Mesendoderm (in vitro differentiated cells): ENCODE results near the gene MGAT5.

Experiments
- DNase-seq: peaks from one replicate; pipeline ENCODE4 v3.0.0; 2013
- H2AK5ac ChIP-seq: 2 replicates; pipeline ENCODE4 v1.6.1; 2013; ENCODE audit warnings: low read length, inconsistent platforms
- H2BK120ac ChIP-seq: 2 replicates; pipeline ENCODE4 v1.6.1; 2013; ENCODE audit warnings: low read depth, mild to moderate bottlenecking, low read length, moderate library complexity, mixed read lengths
- H2BK15ac ChIP-seq: replicated peaks from 2 replicates; pipeline ENCODE4 v1.6.1; 2013; ENCODE audit warnings: low read depth, mild to moderate bottlenecking, moderate library complexity
- H2BK5ac ChIP-seq: 2 replicates; pipeline ENCODE4 v1.6.1; 2013; ENCODE audit warnings: low read length, inconsistent platforms
- H3K18ac ChIP-seq: 2 replicates; pipeline ENCODE4 v1.6.1; 2013; ENCODE audit warnings: mild to moderate bottlenecking, low read length, mixed read lengths
- H3K23ac ChIP-seq: one replicate; pipeline ENCODE4 v1.6.1; 2013; ENCODE audit warnings: low read length
- H3K27ac ChIP-seq: 2 replicates; pipeline ENCODE4 v1.5.1; 2013; ENCODE audit warnings: low read depth, mild to moderate bottlenecking, inconsistent platforms, low read length, moderate library complexity
- H3K27me3 ChIP-seq: 2 replicates; pipeline ENCODE4 v1.6.1; 2013; ENCODE audit warnings: low read length, control low read depth, mild to moderate bottlenecking, inconsistent platforms; ENCODE audit not compliant: insufficient read depth, poor library complexity
- H3K36me3 ChIP-seq: 2 replicates; pipeline ENCODE4 v1.6.1; 2013; ENCODE audit warnings: low read length, inconsistent platforms; ENCODE audit not compliant: control insufficient read depth, insufficient read depth
- H3K4ac ChIP-seq: one replicate; pipeline ENCODE4 v1.6.1; 2013; ENCODE audit warnings: low read depth, mild to moderate bottlenecking, low read length, moderate library complexity
- H3K4me1 ChIP-seq: 2 replicates; pipeline ENCODE4 v1.6.1; 2013; ENCODE audit warnings: low read depth, low read length, inconsistent platforms; ENCODE audit not compliant: control insufficient read depth
- H3K4me2 ChIP-seq: 2 replicates; pipeline ENCODE4 v1.6.1; 2013; ENCODE audit warnings: low read length
- H3K4me3 ChIP-seq: 2 replicates; pipeline ENCODE4 v1.5.1; 2013; ENCODE audit warnings: mild to moderate bottlenecking, low read length
- H3K56ac ChIP-seq: one replicate; pipeline ENCODE4 v1.6.1; 2013; ENCODE audit warnings: low read length
- H3K79me1 ChIP-seq: 2 replicates; pipeline ENCODE4 v1.6.1; 2013; ENCODE audit warnings: low read length, inconsistent platforms
- H3K79me2 ChIP-seq: 2 replicates; pipeline ENCODE4 v1.6.1; 2013; ENCODE audit warnings: mild to moderate bottlenecking, low read length; ENCODE audit not compliant: control insufficient read depth, insufficient read depth
- H3K9ac ChIP-seq: 2 replicates; pipeline ENCODE4 v1.6.1; 2013; ENCODE audit warnings: low read length, inconsistent platforms
- H4K5ac ChIP-seq: one replicate; pipeline ENCODE4 v1.6.1; 2013; ENCODE audit warnings: low read length
- H4K8ac ChIP-seq: one replicate; pipeline ENCODE4 v1.6.1; 2013; ENCODE audit warnings: low read depth, mild to moderate bottlenecking, control low read depth, low read length, moderate library complexity
- WGBS: extraction: QIAGEN DNeasy Blood & Tissue Kit; methylation state at CpG from one replicate; pipeline ENCODE4 v1.1.7; 2013; ENCODE audit warnings: low lambda C conversion rate, missing lambda C conversion rate; ENCODE audit not compliant: insufficient coverage; ENCODE audit errors: extremely low coverage; 5-methylcytosine and 5-hydroxymethylcytosine counted together

MGAT5 gene

GRCh38 chr2:134341476-134341875 lies 87.6 kb downstream of the MGAT5 start:
- WGBS, result 100% methylated on average over 1 of the region's 3 CpGs
- H2BK15ac ChIP-seq, result no peak overlapping the region
- no peak for DNase-seq

GRCh38 chr2:134344954-134345697 lies 91.3 kb downstream of the MGAT5 start:
- H2BK5ac ChIP-seq, result no peak overlapping the region
- H3K4me3 ChIP-seq, result no peak overlapping the region
- no peaks in the 10 kb centered on the region for H3K27me3 ChIP-seq
- H3K18ac ChIP-seq, result no peak overlapping the region
- no peak overlapping the region for H2BK120ac ChIP-seq
- H3K23ac ChIP-seq, result no peak overlapping the region
- H4K8ac ChIP-seq, result no peak overlapping the region
- H3K36me3 ChIP-seq, result no peaks in the 10 kb centered on the region
- H3K79me1 ChIP-seq, result no peaks in the 10 kb centered on the region
- no peak overlapping the region for H3K9ac ChIP-seq
- H3K27ac ChIP-seq, result no peak overlapping the region
- H3K4ac ChIP-seq, result no peak overlapping the region
- H3K4me2 ChIP-seq, result no peak overlapping the region
- H3K56ac ChIP-seq, result no peak overlapping the region
- no peak overlapping the region for H2AK5ac ChIP-seq
- WGBS, result no CpG with 5 or more reads among the region's 9 CpGs
- H2BK15ac ChIP-seq, result no peak overlapping the region
- no peaks in the 10 kb centered on the region for H3K79me2 ChIP-seq
- H3K4me1 ChIP-seq, result peaks cover 2% of the 10 kb centered on the region
- DNase-seq, result no peak
- H4K5ac ChIP-seq, result no peak overlapping the region

More at GRCh38 chr2:134341476-134341875, 87.6 kb downstream of the MGAT5 start:
- Histone ChIP-seq H3K4me1 (no peaks in the 10 kb centered on the region), H3K4me3 (no peak overlapping the region), H3K9ac (no peak overlapping the region), H3K56ac (no peak overlapping the region), H4K8ac (no peak overlapping the region), H4K5ac (no peak overlapping the region), H2AK5ac (no peak overlapping the region), H2BK5ac (no peak overlapping the region), H3K4me2 (no peak overlapping the region), H3K18ac (no peak overlapping the region), H3K79me2 (no peaks in the 10 kb centered on the region), H3K23ac (no peak overlapping the region), H3K4ac (no peak overlapping the region), H2BK120ac (no peak overlapping the region), H3K27ac (no peak overlapping the region), H3K36me3 (no peaks in the 10 kb centered on the region), H3K27me3 (no peaks in the 10 kb centered on the region), H3K79me1 (no peaks in the 10 kb centered on the region)

GRCh38 chr2:134346141-134346540 lies 92.3 kb downstream of the MGAT5 start:
- Histone ChIP-seq H3K18ac (no peak overlapping the region), H3K27ac (no peak overlapping the region), H3K4me1 (peaks cover 2% of the 10 kb centered on the region), H3K23ac (no peak overlapping the region), H3K4me3 (no peak overlapping the region), H3K79me2 (no peaks in the 10 kb centered on the region), H3K27me3 (no peaks in the 10 kb centered on the region), H4K8ac (no peak overlapping the region), H3K56ac (no peak overlapping the region), H2BK15ac (no peak overlapping the region), H3K4ac (no peak overlapping the region), H3K79me1 (no peaks in the 10 kb centered on the region), H3K4me2 (no peak overlapping the region), H4K5ac (no peak overlapping the region), H3K9ac (no peak overlapping the region), H2BK5ac (no peak overlapping the region), H3K36me3 (no peaks in the 10 kb centered on the region), H2AK5ac (no peak overlapping the region), H2BK120ac (no peak overlapping the region)
- no peak for DNase-seq
- WGBS, result 100% methylated on average over 1 of the region's 4 CpGs

- Histone ChIP-seq H3K56ac (no peak overlapping the region), H4K5ac (no peak overlapping the region), H2AK5ac (no peak overlapping the region), H3K9ac (no peak overlapping the region), H3K27ac (no peak overlapping the region), H3K36me3 (no peaks in the 10 kb centered on the region), H3K4me1 (peaks cover 2% of the 10 kb centered on the region), H2BK120ac (no peak overlapping the region), H3K4me2 (no peak overlapping the region), H3K27me3 (no peaks in the 10 kb centered on the region), H3K18ac (no peak overlapping the region), H3K4ac (no peak overlapping the region), H2BK5ac (no peak overlapping the region), H2BK15ac (no peak overlapping the region), H3K79me1 (no peaks in the 10 kb centered on the region), H3K4me3 (no peak overlapping the region), H4K8ac (no peak overlapping the region), H3K23ac (no peak overlapping the region), H3K79me2 (no peaks in the 10 kb centered on the region)
- no CpG with 5 or more reads among the region's 3 CpGs for WGBS
- DNase-seq, result peak; percentile 72
Measured at GRCh38 chr2:134347756-134348155, 93.9 kb downstream of the MGAT5 start.

- Histone ChIP-seq H3K56ac (no peak overlapping the region), H3K27ac (no peak overlapping the region), H3K4ac (no peak overlapping the region), H3K4me3 (no peak overlapping the region), H3K36me3 (no peaks in the 10 kb centered on the region), H4K8ac (no peak overlapping the region), H2AK5ac (no peak overlapping the region), H2BK15ac (no peak overlapping the region), H3K79me2 (no peaks in the 10 kb centered on the region), H2BK5ac (no peak overlapping the region), H3K23ac (no peak overlapping the region), H3K4me2 (no peak overlapping the region), H3K4me1 (peaks cover 2% of the 10 kb centered on the region), H3K18ac (no peak overlapping the region), H3K27me3 (no peaks in the 10 kb centered on the region), H3K79me1 (no peaks in the 10 kb centered on the region), H3K9ac (no peak overlapping the region), H4K5ac (no peak overlapping the region), H2BK120ac (no peak overlapping the region)
- WGBS, result no CpG with 5 or more reads among the region's 4 CpGs
- DNase-seq, result peak; percentile 15
Measured at GRCh38 chr2:134348239-134348638, 94.4 kb downstream of the MGAT5 start.

GRCh38 chr2:134348760-134349159 lies 94.9 kb downstream of the MGAT5 start:
- Histone ChIP-seq H3K79me2 (no peaks in the 10 kb centered on the region), H3K18ac (no peak overlapping the region), H2BK120ac (no peak overlapping the region), H3K27ac (no peak overlapping the region), H4K5ac (no peak overlapping the region), H3K9ac (no peak overlapping the region), H3K36me3 (no peaks in the 10 kb centered on the region), H2AK5ac (no peak overlapping the region), H3K56ac (no peak overlapping the region), H4K8ac (no peak overlapping the region), H3K79me1 (no peaks in the 10 kb centered on the region), H3K4me3 (no peak overlapping the region), H2BK5ac (no peak overlapping the region), H3K4ac (no peak overlapping the region), H3K4me1 (peaks cover 2% of the 10 kb centered on the region), H3K27me3 (no peaks in the 10 kb centered on the region), H3K23ac (no peak overlapping the region), H2BK15ac (no peak overlapping the region), H3K4me2 (no peak overlapping the region)
- no CpG with 5 or more reads among the region's 5 CpGs for WGBS
- DNase-seq, result no peak
